Glomerular endothelial cell (primary cell): Measurements from ENCODE around the gene SPNS2. TPM values are rescaled to one million over a fixed set of nuclear protein-coding genes. Genes with fewer than 3 reads are reported as not detected.

Experiments used
- DNase-seq: peaks from one replicate; pipeline ENCODE4 v3.0.0-alpha.2; 2011; ENCODE audit warnings: low read depth, low spot score; ENCODE audit errors: extremely low read depth
- total RNA-seq: library from RNA; depleted of rRNA; stranded (reverse); fragments of >200 nt; gene quantifications from 2 replicates; pipeline ENCODE4 v1.2.3, GENCODE V29; 2015

SPNS2 gene
- total RNA-seq, 1 donor from 2014 or later = 92.0 TPM

DNA sequence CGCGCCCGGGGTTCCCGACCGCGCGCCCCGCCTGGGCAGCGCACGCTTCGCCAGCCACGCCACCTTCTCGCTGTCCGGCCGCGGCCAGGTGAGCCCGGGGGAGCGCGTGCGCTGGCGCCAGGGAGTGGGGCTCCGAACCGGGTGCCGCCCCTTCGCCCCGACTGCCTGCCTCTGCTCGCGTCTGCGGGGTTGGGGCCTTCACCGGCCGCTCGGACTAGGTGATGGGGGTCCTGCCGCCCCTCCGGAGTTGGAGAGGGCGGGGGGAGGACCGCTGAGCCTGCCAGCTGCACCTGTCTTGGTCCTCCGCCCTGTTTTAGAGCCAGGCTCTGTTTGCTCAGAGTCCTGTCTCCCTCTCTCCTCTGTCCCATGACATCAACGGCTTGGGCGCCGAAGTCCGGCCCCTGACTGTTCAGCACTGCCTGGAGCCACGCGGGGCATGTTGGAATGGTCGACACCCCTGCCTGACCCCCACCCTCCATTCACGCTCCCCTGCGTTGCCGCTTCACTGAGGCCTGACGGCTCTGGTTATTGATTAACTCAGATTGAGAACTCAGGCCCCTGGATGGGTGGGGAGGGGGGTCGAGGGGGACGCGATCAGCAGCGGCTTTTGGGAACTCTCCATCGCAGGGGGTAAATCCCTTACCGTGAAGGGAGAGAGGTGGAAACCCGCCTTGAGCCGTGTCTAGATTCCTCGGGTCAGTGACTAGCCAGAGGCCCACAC, 86.4 kb downstream of the SPNS2 start:
- DNase-seq = no peak

DNA sequence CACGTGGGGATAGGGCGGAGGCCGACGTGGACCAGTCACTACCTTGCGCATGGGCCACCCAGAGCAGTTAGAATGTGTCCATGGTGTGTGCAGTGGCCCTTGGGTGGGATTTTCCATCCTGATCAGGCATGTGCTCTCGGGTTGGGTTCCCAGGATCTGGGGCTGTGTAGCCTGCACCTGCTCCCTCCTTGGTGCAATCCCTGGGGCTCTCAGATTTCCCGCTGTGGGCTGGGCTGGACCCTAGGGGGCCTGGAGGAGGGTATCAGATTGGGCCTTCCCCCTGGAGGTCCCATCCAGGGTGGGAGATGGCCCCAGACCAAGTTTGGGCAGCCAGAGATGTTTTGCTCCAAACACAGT, 86.9 kb downstream of the SPNS2 start:
- DNase-seq = no peak

DNA sequence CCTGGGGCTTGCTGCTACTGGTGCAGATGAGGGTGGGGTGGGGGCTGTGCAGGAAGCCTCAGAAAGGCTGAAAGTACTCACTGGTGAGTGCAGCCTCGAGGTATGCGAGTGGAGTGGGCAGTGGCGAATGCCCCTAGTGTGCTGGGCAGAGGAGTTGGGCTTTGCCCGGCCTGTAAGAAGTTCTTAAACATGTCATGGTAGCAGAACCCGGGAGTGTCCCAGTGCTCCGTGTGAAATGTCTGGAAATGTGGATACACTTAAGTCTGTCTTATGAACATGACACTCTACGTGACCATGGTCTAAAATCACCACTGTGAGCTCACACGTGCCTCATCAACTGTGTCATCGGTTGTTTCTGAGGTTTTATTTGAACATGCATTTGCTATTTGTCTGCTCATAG, 87.4 kb downstream of the SPNS2 start:
- DNase-seq = no peak

DNA sequence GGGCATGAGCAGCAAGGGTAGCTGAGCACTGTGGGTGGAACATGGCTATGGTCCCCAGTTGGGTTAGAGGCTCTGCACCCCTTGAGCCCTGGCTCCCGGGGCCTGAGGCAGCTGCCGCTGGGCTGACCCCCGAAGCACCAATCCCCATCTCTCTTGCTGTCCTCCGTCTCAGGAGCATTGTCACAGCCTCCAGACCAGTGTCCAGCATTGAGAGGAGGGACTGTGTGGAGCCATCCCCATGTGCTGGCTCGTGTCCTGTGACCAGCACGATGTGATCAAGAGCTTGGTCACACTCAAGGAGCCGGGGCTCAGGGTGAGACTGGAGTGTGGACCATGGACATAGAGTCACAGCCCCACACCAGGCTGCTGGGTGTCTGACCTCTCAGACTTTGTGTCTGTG, 88.5 kb downstream of the SPNS2 start:
- no peak for DNase-seq

DNA sequence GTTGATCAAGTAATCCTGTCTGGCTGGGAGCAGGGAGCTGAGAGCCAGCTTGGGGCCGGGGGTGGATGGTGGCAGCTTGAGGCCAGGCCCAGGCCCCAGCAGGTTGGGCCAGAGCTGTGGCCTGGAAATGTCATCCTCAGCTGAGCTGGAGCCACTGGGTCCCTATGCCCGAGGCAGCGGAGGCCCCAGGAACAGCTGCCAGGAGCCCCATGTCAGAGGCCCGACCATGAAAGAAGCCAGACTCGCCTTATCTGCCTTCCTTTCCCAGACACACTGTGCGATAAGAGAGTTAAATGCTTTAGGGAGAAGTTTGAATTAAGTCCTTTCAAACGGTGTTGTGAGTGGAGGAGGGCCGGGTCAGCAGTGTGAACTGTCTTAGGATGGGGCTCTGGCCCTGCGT, 89.1 kb downstream of the SPNS2 start:
- DNase-seq = no peak

DNA sequence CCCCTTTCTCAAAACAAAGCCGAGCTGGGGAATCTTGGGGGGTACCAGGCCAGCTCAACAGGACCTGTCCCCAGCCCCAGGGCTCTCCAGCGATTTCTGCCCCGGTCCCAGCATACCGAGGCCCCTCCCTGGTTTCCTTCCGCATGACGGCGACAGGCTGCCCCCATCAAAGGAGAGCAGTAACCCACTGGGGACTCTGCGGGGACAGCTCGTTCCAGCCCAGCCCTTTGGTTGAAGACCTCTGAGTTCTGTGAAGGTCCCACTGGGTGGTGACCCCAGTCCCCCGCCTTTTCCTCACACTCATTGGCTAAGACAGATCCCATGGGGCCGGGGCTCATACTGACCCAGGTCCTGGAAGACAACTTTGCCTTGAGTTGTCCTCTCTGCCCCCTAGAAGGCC, 89.7 kb downstream of the SPNS2 start:
- DNase-seq = no peak

Other genes starting within 250 kb of the SPNS2 start
- gene ANKFY1, start 234.9 kb upstream of the SPNS2 start, total RNA-seq = 32.4 and 46.0 TPM in 2 replicates
- gene UBE2G1, start 132.2 kb upstream of the SPNS2 start, total RNA-seq = 60.0 and 79.8 TPM in 2 replicates
- gene SPNS3, start 64.9 kb upstream of the SPNS2 start, total RNA-seq = 0.23 and 0.24 TPM in 2 replicates
- 65.0 and 84.7 TPM in 2 replicates for gene MYBBP1A, start 56.5 kb downstream of the SPNS2 start, total RNA-seq
- not detected in 2 replicates for gene GGT6, start 61.7 kb downstream of the SPNS2 start, total RNA-seq
- gene SMTNL2, start 85.6 kb downstream of the SPNS2 start, total RNA-seq = not detected in 2 replicates
- not detected in 2 replicates for gene ALOX15, start 142.8 kb downstream of the SPNS2 start, total RNA-seq
- gene PELP1, start 205.3 kb downstream of the SPNS2 start, total RNA-seq = 21.8 and 25.5 TPM in 2 replicates
- gene ARRB2, start 211.8 kb downstream of the SPNS2 start, total RNA-seq = 11.6 and 13.0 TPM in 2 replicates
- 22.6 and 32.6 TPM in 2 replicates for gene MED11, start 232.5 kb downstream of the SPNS2 start, total RNA-seq
- gene ZMYND15, start 241.0 kb downstream of the SPNS2 start, total RNA-seq = 0.06 and 0.15 TPM in 2 replicates
- gene CXCL16, start 241.0 kb downstream of the SPNS2 start, total RNA-seq = 18.0 and 18.5 TPM in 2 replicates